ENCODE measurements around the gene IFI27L1. TPM values are rescaled to one million over a fixed set of nuclear protein-coding genes. Genes with fewer than 3 reads are reported as not detected.

Gene IFI27L1
- total RNA-seq, 5 donors from 2014 or later (not counting 1 experiment from before 2014, with no cell fraction given) = 7.1 to 10.4 (median 10.0) TPM

GRCh38 chr14:94097091-94097490 lies 16.0 kb downstream of the IFI27L1 start:
- no peaks in the 10 kb centered on the region for H3K27me3 ChIP-seq (replicated peaks in 1 of 2; ENCODE audit: control insufficient read depth in 2 of 2, extremely low read depth in 1 of 2, insufficient read depth in 2 of 2, low read length in 1 of 2)
- H3K27ac ChIP-seq (ENCODE audit: low read length) = no peak overlapping the region
- POLR2A ChIA-PET = no interaction called here
- Mint-ChIP-seq H3K27me3 (no peaks in the 10 kb centered on the region), H3K27ac (no peak overlapping the region), H3K9me3 (no peaks in the 10 kb centered on the region), H3K36me3 (peaks cover 7% of the 10 kb centered on the region), H3K4me1 (no peaks in the 10 kb centered on the region), H3K4me3 (no peak overlapping the region)
- no peaks in the 10 kb centered on the region for H3K9me3 ChIP-seq
- DNase-seq (no peak), ATAC-seq (replicated peaks in 1 of 4) (no peak)
- CTCF ChIA-PET = interaction anchor here in 1 of 2 donors (0.6 kb wide), 1 partner anchor 12 kb away, joined by 6 read pairs; no protein-coding TSS in a partner anchor
- H3K4me1 ChIP-seq (ENCODE audit: control insufficient read depth in 1 of 2, extremely low read depth in 1 of 2, insufficient read depth in 2 of 2, low read length in 2 of 2) = no peaks in the 10 kb centered on the region
- H3K36me3 ChIP-seq (ENCODE audit: control insufficient read depth in 2 of 2, extremely low read depth in 1 of 2, insufficient read depth in 1 of 2, low read length in 1 of 2) = peaks cover 0 to 5% of the 10 kb centered on the region in 2 donors
- 100% methylated on average over 2 of the region's 4 CpGs for WGBS (ENCODE audit: insufficient coverage)
- H3K4me3 ChIP-seq (ENCODE audit: control insufficient read depth in 1 of 2, extremely low read depth in 1 of 2, low read length in 1 of 2) = no peak overlapping the region

GRCh38 chr14:94098326-94098992 lies 17.3 kb downstream of the IFI27L1 start:
- no peaks in the 10 kb centered on the region for H3K4me1 ChIP-seq (ENCODE audit: control insufficient read depth in 1 of 2, extremely low read depth in 1 of 2, insufficient read depth in 2 of 2, low read length in 2 of 2)
- ChIA-PET CTCF (no interaction called here), POLR2A (no interaction called here)
- Mint-ChIP-seq H3K36me3 (peaks cover 7% of the 10 kb centered on the region), H3K27me3 (no peaks in the 10 kb centered on the region), H3K27ac (no peak overlapping the region), H3K4me1 (no peaks in the 10 kb centered on the region), H3K9me3 (no peaks in the 10 kb centered on the region), H3K4me3 (no peak overlapping the region)
- WGBS (ENCODE audit: insufficient coverage) = 76% methylated on average over 8 of the region's 10 CpGs
- H3K36me3 ChIP-seq (ENCODE audit: control insufficient read depth in 2 of 2, extremely low read depth in 1 of 2, insufficient read depth in 1 of 2, low read length in 1 of 2) = peaks cover 0 to 7% of the 10 kb centered on the region in 2 donors
- H3K27me3 ChIP-seq (replicated peaks in 1 of 2; ENCODE audit: control insufficient read depth in 2 of 2, extremely low read depth in 1 of 2, insufficient read depth in 2 of 2, low read length in 1 of 2) = no peaks in the 10 kb centered on the region
- no peak overlapping the region for H3K27ac ChIP-seq (ENCODE audit: low read length)
- H3K9me3 ChIP-seq = no peaks in the 10 kb centered on the region
- no peak overlapping the region for H3K4me3 ChIP-seq (ENCODE audit: control insufficient read depth in 1 of 2, extremely low read depth in 1 of 2, low read length in 1 of 2)
- DNase-seq = no peak
- ATAC-seq (replicated peaks in 1 of 4) = no peak

GRCh38 chr14:94099006-94099405 lies 17.9 kb downstream of the IFI27L1 start:
- no peaks in the 10 kb centered on the region for H3K4me1 Mint-ChIP-seq
- POLR2A ChIA-PET = no interaction called here
- ATAC-seq (replicated peaks in 1 of 4) = no peak
- H3K9me3 Mint-ChIP-seq = no peaks in the 10 kb centered on the region
- H3K27ac Mint-ChIP-seq = no peak overlapping the region
- H3K4me3 Mint-ChIP-seq = no peak overlapping the region
- H3K36me3 ChIP-seq (ENCODE audit: control insufficient read depth in 2 of 2, extremely low read depth in 1 of 2, insufficient read depth in 1 of 2, low read length in 1 of 2) = peaks cover 0 to 7% of the 10 kb centered on the region in 2 donors
- 74% methylated on average over 6 of the region's 6 CpGs for WGBS (ENCODE audit: insufficient coverage)
- DNase-seq = no peak
- H3K4me3 ChIP-seq (ENCODE audit: control insufficient read depth in 1 of 2, extremely low read depth in 1 of 2, low read length in 1 of 2) = no peak overlapping the region
- no peaks in the 10 kb centered on the region for H3K9me3 ChIP-seq
- H3K36me3 Mint-ChIP-seq = peaks cover 7% of the 10 kb centered on the region
- H3K4me1 ChIP-seq (ENCODE audit: control insufficient read depth in 1 of 2, extremely low read depth in 1 of 2, insufficient read depth in 2 of 2, low read length in 2 of 2) = no peaks in the 10 kb centered on the region
- CTCF ChIA-PET = no interaction called here
- no peaks in the 10 kb centered on the region for H3K27me3 ChIP-seq (replicated peaks in 1 of 2; ENCODE audit: control insufficient read depth in 2 of 2, extremely low read depth in 1 of 2, insufficient read depth in 2 of 2, low read length in 1 of 2)
- H3K27ac ChIP-seq (ENCODE audit: low read length) = no peak overlapping the region
- no peaks in the 10 kb centered on the region for H3K27me3 Mint-ChIP-seq

GRCh38 chr14:94100847-94101246 lies 19.7 kb downstream of the IFI27L1 start:
- Mint-ChIP-seq H3K27ac (no peak overlapping the region), H3K4me1 (no peaks in the 10 kb centered on the region), H3K36me3 (peaks cover 7% of the 10 kb centered on the region), H3K27me3 (no peaks in the 10 kb centered on the region), H3K9me3 (no peaks in the 10 kb centered on the region), H3K4me3 (no peak overlapping the region)
- POLR2A ChIA-PET = no interaction called here
- DNase-seq (no peak), ATAC-seq (replicated peaks in 1 of 4) (no peak)
- CTCF ChIA-PET = no interaction called here
- Histone ChIP-seq H3K27ac (ENCODE audit: low read length) (no peak overlapping the region), H3K27me3 (replicated peaks in 1 of 2; ENCODE audit: control insufficient read depth in 2 of 2, extremely low read depth in 1 of 2, insufficient read depth in 2 of 2, low read length in 1 of 2) (no peaks in the 10 kb centered on the region), H3K4me3 (ENCODE audit: control insufficient read depth in 1 of 2, extremely low read depth in 1 of 2, low read length in 1 of 2) (no peak overlapping the region), H3K9me3 (no peaks in the 10 kb centered on the region), H3K36me3 (ENCODE audit: control insufficient read depth in 2 of 2, extremely low read depth in 1 of 2, insufficient read depth in 1 of 2, low read length in 1 of 2) (peaks cover 0 to 7% of the 10 kb centered on the region in 2 donors), H3K4me1 (ENCODE audit: control insufficient read depth in 1 of 2, extremely low read depth in 1 of 2, insufficient read depth in 2 of 2, low read length in 2 of 2) (no peaks in the 10 kb centered on the region)
- 93% methylated on average over 2 of the region's 4 CpGs for WGBS (ENCODE audit: insufficient coverage)

- Histone ChIP-seq H3K36me3 (ENCODE audit: control insufficient read depth in 2 of 2, extremely low read depth in 1 of 2, insufficient read depth in 1 of 2, low read length in 1 of 2) (peaks cover 0 to 7% of the 10 kb centered on the region in 2 donors), H3K27me3 (replicated peaks in 1 of 2; ENCODE audit: control insufficient read depth in 2 of 2, extremely low read depth in 1 of 2, insufficient read depth in 2 of 2, low read length in 1 of 2) (no peaks in the 10 kb centered on the region), H3K27ac (ENCODE audit: low read length) (no peak overlapping the region), H3K4me3 (ENCODE audit: control insufficient read depth in 1 of 2, extremely low read depth in 1 of 2, low read length in 1 of 2) (no peak overlapping the region), H3K9me3 (no peaks in the 10 kb centered on the region), H3K4me1 (ENCODE audit: control insufficient read depth in 1 of 2, extremely low read depth in 1 of 2, insufficient read depth in 2 of 2, low read length in 2 of 2) (no peaks in the 10 kb centered on the region)
- Mint-ChIP-seq H3K27ac (no peak overlapping the region), H3K4me3 (no peak overlapping the region), H3K4me1 (no peaks in the 10 kb centered on the region), H3K9me3 (no peaks in the 10 kb centered on the region), H3K36me3 (peaks cover 7% of the 10 kb centered on the region), H3K27me3 (no peaks in the 10 kb centered on the region)
- POLR2A ChIA-PET = no interaction called here
- CTCF ChIA-PET = no interaction called here
- no peak for ATAC-seq (replicated peaks in 1 of 4)
- DNase-seq = no peak
- 100% methylated on average over 8 of the region's 10 CpGs for WGBS (ENCODE audit: insufficient coverage)
These were observed 20.6 kb downstream of the IFI27L1 start for GRCh38 chr14:94101748-94102147.

GRCh38 chr14:94102768-94103482 lies 21.8 kb downstream of the IFI27L1 start:
- ChIA-PET CTCF (interaction anchor here in 1 of 2 donors (0.6 to 0.7 kb wide), 2 partner anchors 29 to 85 kb away, joined by 3 to 4 read pairs; no protein-coding TSS in a partner anchor), POLR2A (no interaction called here)
- Histone ChIP-seq H3K27ac (ENCODE audit: low read length) (no peak overlapping the region), H3K9me3 (no peaks in the 10 kb centered on the region), H3K27me3 (replicated peaks in 1 of 2; ENCODE audit: control insufficient read depth in 2 of 2, extremely low read depth in 1 of 2, insufficient read depth in 2 of 2, low read length in 1 of 2) (no peaks in the 10 kb centered on the region), H3K36me3 (ENCODE audit: control insufficient read depth in 2 of 2, extremely low read depth in 1 of 2, insufficient read depth in 1 of 2, low read length in 1 of 2) (peaks cover 0 to 2% of the 10 kb centered on the region in 2 donors), H3K4me1 (ENCODE audit: control insufficient read depth in 1 of 2, extremely low read depth in 1 of 2, insufficient read depth in 2 of 2, low read length in 2 of 2) (no peaks in the 10 kb centered on the region), H3K4me3 (ENCODE audit: control insufficient read depth in 1 of 2, extremely low read depth in 1 of 2, low read length in 1 of 2) (no peak overlapping the region)
- DNase-seq (no peak), ATAC-seq (replicated peaks in 1 of 4) (no peak)
- H3K9me3 Mint-ChIP-seq = no peaks in the 10 kb centered on the region
- H3K27me3 Mint-ChIP-seq = no peaks in the 10 kb centered on the region
- H3K4me3 Mint-ChIP-seq = no peak overlapping the region
- H3K27ac Mint-ChIP-seq = no peak overlapping the region
- H3K4me1 Mint-ChIP-seq = no peaks in the 10 kb centered on the region
- WGBS (ENCODE audit: insufficient coverage) = 96% methylated on average over 6 of the region's 8 CpGs
- no peaks in the 10 kb centered on the region for H3K36me3 Mint-ChIP-seq
